GM23338 (cell line): Measurements from ENCODE around the gene SPIRE2.

Experiments
- CTCF ChIP-seq, 2 experiments: fragments of 200-600 bp in 1 of 2; sonication (generic) in 1 of 2; conservative IDR thresholded peaks; 2 replicates each; pipeline versions ENCODE4 v1.5.1 to v1.6.1; 2016 to 2017; ENCODE audit warnings: antibody characterized with exemption in 2 of 2, low read depth in 2 of 2, mild to moderate bottlenecking in 2 of 2, moderate library complexity in 1 of 2
- EZH2 ChIP-seq: fragments of 200-600 bp; sonication (generic); IDR thresholded peaks from one replicate; pipeline ENCODE4 v1.8.0; 2017; ENCODE audit warnings: antibody characterized with exemption, mild to moderate bottlenecking, low read depth; ENCODE audit not compliant: unreplicated experiment

DNA sequence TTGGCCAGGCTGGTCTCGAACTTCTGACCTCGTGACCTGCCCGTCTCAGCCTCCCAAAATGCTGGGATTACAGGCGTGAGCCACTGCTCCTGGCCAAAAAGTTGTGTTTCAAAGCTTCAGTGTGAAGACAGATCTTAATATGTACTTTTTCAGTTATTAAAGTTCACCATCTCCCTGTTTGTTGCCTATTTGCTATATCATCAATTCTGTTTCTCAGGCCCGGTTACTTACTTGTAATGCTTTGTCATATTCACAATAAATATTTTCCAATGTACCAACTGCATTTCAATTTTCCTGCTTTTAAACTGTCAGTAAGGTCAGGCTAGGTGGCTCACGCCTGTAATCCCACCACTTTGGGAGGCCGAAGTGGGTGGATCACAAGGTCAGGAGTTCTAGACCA lies 34.3 kb upstream of the SPIRE2 start:
- TF ChIP-seq EZH2 (no peak), CTCF (conservative IDR thresholded peaks at IDR 0.05; ENCODE audit: low read depth in 2 of 2) (no peak)
